ENCODE measurements around the gene RAET1L. TPM values are rescaled to one million over a fixed set of nuclear protein-coding genes. Genes with fewer than 3 reads are reported as not detected.

The RAET1L gene
- total and polyA plus RNA-seq, 7 donors = 0.06 to 0.07 TPM; not detected in 5

- Histone ChIP-seq H3K27ac (no peak overlapping the region), H3K4me1 (peaks cover under 1% of the 10 kb centered on the region), H3K4me3 (no peak overlapping the region), H3K9me3 (no peaks in the 10 kb centered on the region), H3K27me3 (ENCODE audit: insufficient read depth in 3 of 3, low read length in 2 of 3) (peaks cover 0 to 84% (median 37%) of the 10 kb centered on the region in 3 donors), H3K36me3 (ENCODE audit: insufficient read depth in 1 of 2, low read depth in 1 of 2) (no peaks in the 10 kb centered on the region)
- 34 to 65% (median 59%) methylated on average over 5 of the region's 5 CpGs for WGBS, 3 donors
- DNase-seq (no peak), ATAC-seq (no peak)
- TF ChIP-seq CTCF (IDR thresholded peaks at IDR 0.05) = no peak
- intact Hi-C loops (cut with DNase I) = no loop called here
These were observed 40.6 kb downstream of the RAET1L start for GRCh38 chr6:149984773-149985172.

- Histone ChIP-seq H3K9me3 (no peaks in the 10 kb centered on the region), H3K4me1 (no peaks in the 10 kb centered on the region), H3K4me3 (no peak overlapping the region), H3K27ac (no peak overlapping the region), H3K36me3 (ENCODE audit: insufficient read depth in 1 of 2, low read depth in 1 of 2) (no peaks in the 10 kb centered on the region), H3K27me3 (ENCODE audit: insufficient read depth in 3 of 3, low read length in 2 of 3) (peaks cover 0 to 83% (median 21%) of the 10 kb centered on the region in 3 donors)
- 19 to 26% (median 26%) methylated on average over 9 of the region's 9 CpGs for WGBS, 3 donors
- intact Hi-C loops (cut with DNase I) = no loop called here
- ATAC-seq (no peak), DNase-seq (no peak)
- TF ChIP-seq CTCF (IDR thresholded peaks at IDR 0.05) = no peak
These were observed 42.2 kb downstream of the RAET1L start for GRCh38 chr6:149983145-149983544.

DNA sequence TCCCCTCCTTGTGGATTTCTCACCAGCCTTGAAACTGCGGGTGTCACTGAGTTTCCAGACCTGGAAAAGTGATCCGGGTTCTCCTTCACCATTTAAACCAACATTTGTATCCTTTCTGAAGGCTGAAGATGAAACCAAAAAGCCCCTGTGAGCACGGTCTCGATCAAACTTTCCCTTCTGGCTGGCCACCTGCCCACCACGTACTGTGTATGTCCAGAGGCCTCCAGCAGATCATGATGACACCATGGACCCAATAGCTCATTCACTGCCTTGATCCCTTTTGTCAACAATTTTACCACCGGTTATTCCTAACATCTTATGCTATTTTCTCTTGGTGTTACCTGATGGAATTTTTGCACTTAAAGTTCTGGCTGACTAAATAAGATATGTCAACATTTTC lies 46.0 kb downstream of the RAET1L start:
- WGBS, 3 donors = 58 to 84% (median 73%) methylated on average over 6 of the region's 6 CpGs
- no peak for TF ChIP-seq CTCF (IDR thresholded peaks at IDR 0.05)
- intact Hi-C loops (cut with DNase I) = no loop called here
- DNase-seq (no peak), ATAC-seq (no peak)
- no peaks in the 10 kb centered on the region for H3K4me1 ChIP-seq
- no peaks in the 10 kb centered on the region for H3K9me3 ChIP-seq
- no peak overlapping the region for H3K4me3 ChIP-seq
- H3K36me3 ChIP-seq (ENCODE audit: insufficient read depth in 1 of 2, low read depth in 1 of 2) = no peaks in the 10 kb centered on the region
- peaks cover 0 to 53% (median 5%) of the 10 kb centered on the region in 3 donors for H3K27me3 ChIP-seq (ENCODE audit: insufficient read depth in 3 of 3, low read length in 2 of 3)
- no peak overlapping the region for H3K27ac ChIP-seq

DNA sequence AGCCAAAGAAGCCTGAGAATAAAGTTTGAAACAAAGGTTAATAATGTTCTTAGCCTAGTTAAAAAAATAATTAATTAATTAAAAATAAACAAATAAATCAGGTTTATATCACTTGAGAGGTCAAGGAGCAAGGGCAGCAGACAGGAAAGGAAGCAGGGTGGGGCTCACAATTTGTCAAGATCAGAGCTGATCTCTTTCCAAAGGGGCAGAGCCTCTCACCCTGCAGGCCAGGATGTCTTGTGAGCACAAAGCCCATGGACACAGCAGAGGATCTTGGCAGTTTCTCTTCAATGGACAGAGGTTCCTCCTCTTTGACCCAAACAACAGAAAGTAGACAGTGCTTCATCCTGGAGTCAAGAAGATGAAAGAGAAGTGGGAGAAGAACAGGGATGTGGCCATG lies 46.7 kb downstream of the RAET1L start:
- no peak overlapping the region for H3K4me3 ChIP-seq
- no peaks in the 10 kb centered on the region for H3K4me1 ChIP-seq
- H3K36me3 ChIP-seq (ENCODE audit: insufficient read depth in 1 of 2, low read depth in 1 of 2) = no peaks in the 10 kb centered on the region
- DNase-seq = no peak
- ATAC-seq = no peak
- peaks cover 0 to 58% (median 8%) of the 10 kb centered on the region in 3 donors for H3K27me3 ChIP-seq (ENCODE audit: insufficient read depth in 3 of 3, low read length in 2 of 3)
- H3K27ac ChIP-seq = no peak overlapping the region
- intact Hi-C loops (cut with DNase I) = no loop called here
- no peak for TF ChIP-seq CTCF (IDR thresholded peaks at IDR 0.05)
- H3K9me3 ChIP-seq = no peaks in the 10 kb centered on the region

DNA sequence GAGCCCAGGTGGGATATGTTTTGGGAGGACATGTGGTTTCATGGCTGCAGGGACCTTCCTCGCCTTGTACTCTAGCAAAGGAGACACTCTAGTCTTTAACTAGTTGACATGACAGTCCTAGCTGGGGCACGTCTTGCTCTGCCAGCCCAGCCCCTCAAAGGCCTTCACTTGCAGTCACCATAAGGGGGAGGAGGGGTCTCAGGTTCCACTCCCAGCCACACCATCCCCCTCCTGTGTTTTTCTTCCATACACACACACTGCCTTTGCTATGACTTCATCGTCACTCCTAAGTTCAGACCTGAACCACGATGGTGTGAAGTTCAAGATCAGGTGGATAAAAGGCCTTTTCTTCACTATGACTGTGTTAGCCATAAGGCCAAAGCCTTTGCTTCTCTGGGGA lies 48.1 kb downstream of the RAET1L start:
- Histone ChIP-seq H3K27me3 (ENCODE audit: insufficient read depth in 3 of 3, low read length in 2 of 3) (peaks cover 0 to 55% (median 4%) of the 10 kb centered on the region in 3 donors), H3K4me3 (no peak overlapping the region), H3K36me3 (ENCODE audit: insufficient read depth in 1 of 2, low read depth in 1 of 2) (no peaks in the 10 kb centered on the region), H3K27ac (no peak overlapping the region), H3K9me3 (no peaks in the 10 kb centered on the region), H3K4me1 (no peaks in the 10 kb centered on the region)
- TF ChIP-seq CTCF (IDR thresholded peaks at IDR 0.05) = no peak
- ATAC-seq = no peak
- intact Hi-C loops (cut with DNase I) = no loop called here
- DNase-seq = no peak
- WGBS, 3 donors = 62 to 83% (median 82%) methylated on average over 4 of the region's 4 CpGs
